Skin epidermis (tissue), 12 donors: ENCODE measurements around the gene KLF12.

Experiments
- H3K27ac ChIP-seq, 21 experiments: fragments of 200-600 bp; sonication (generic) in 11 of 21; one replicate each; pipeline ENCODE4 v1.5.0; 2020; ENCODE audit warnings: mild to moderate bottlenecking in 3 of 21, inconsistent platforms in 2 of 21, moderate library complexity in 2 of 21
- H3K4me3 ChIP-seq, 7 experiments: fragments of 200-600 bp; sonication (generic) in 2 of 7; one replicate each; pipeline ENCODE4 v1.5.0; 2020; ENCODE audit warnings: inconsistent platforms in 2 of 7, mild to moderate bottlenecking in 2 of 7, moderate library complexity in 1 of 7

KLF12 gene

GRCh38 chr13:74134221-74134776 is at the start of gene KLF12:
KLF12 (minus strand) TSS chr13:74134404.
- Histone ChIP-seq H3K4me3 (peak within 1 kb of the TSS; percentile 65 to 85 (median 77)), H3K27ac (peak within 1 kb of the TSS; percentile 67 to 94 (median 88))

GRCh38 chr13:74182491-74182890 is 48.3 kb upstream of the KLF12 start:
- Histone ChIP-seq H3K27ac (no peak overlapping the region), H3K4me3 (no peak overlapping the region)

- H3K4me3 ChIP-seq: no peak overlapping the region
- H3K27ac ChIP-seq: no peak overlapping the region
Measured at GRCh38 chr13:74174810-74175209, 40.6 kb upstream of the KLF12 start.

GRCh38 chr13:74173822-74174221 is 39.6 kb upstream of the KLF12 start:
- H3K4me3 ChIP-seq: no peak overlapping the region
- no peak overlapping the region for H3K27ac ChIP-seq

GRCh38 chr13:74171641-74172040 is 37.4 kb upstream of the KLF12 start:
- no peak overlapping the region for H3K27ac ChIP-seq

GRCh38 chr13:74169676-74170075 is 35.5 kb upstream of the KLF12 start:
- no peak overlapping the region for H3K4me3 ChIP-seq
- H3K27ac ChIP-seq: no peak overlapping the region

More at GRCh38 chr13:74171641-74172040, 37.4 kb upstream of the KLF12 start:
- no peak overlapping the region for H3K4me3 ChIP-seq

GRCh38 chr13:74168263-74168675 is 34.1 kb upstream of the KLF12 start:
- no peak overlapping the region for H3K27ac ChIP-seq
- H3K4me3 ChIP-seq: no peak overlapping the region

GRCh38 chr13:74166261-74167004 is 32.2 kb upstream of the KLF12 start:
- Histone ChIP-seq H3K27ac (no peak overlapping the region), H3K4me3 (no peak overlapping the region)

- Histone ChIP-seq H3K4me3 (no peak overlapping the region), H3K27ac (no peak overlapping the region)
Measured at GRCh38 chr13:74162782-74163181, 28.6 kb upstream of the KLF12 start.

GRCh38 chr13:74162135-74162534 is 27.9 kb upstream of the KLF12 start:
- H3K4me3 ChIP-seq: no peak overlapping the region
- H3K27ac ChIP-seq: no peak overlapping the region

- Histone ChIP-seq H3K4me3 (no peak overlapping the region), H3K27ac (no peak overlapping the region)
Measured at GRCh38 chr13:74158571-74159352, 24.6 kb upstream of the KLF12 start.

- no peak overlapping the region for H3K27ac ChIP-seq
- no peak overlapping the region for H3K4me3 ChIP-seq
Measured at GRCh38 chr13:74158028-74158427, 23.8 kb upstream of the KLF12 start.

- no peak overlapping the region for H3K4me3 ChIP-seq
- H3K27ac ChIP-seq: no peak overlapping the region
Measured at GRCh38 chr13:74154981-74155380, 20.8 kb upstream of the KLF12 start.

- H3K4me3 ChIP-seq: no peak overlapping the region
- no peak overlapping the region for H3K27ac ChIP-seq
Measured at GRCh38 chr13:74153316-74153715, 19.1 kb upstream of the KLF12 start.

GRCh38 chr13:74151859-74152258 is 17.7 kb upstream of the KLF12 start:
- Histone ChIP-seq H3K4me3 (no peak overlapping the region), H3K27ac (no peak overlapping the region)

- H3K4me3 ChIP-seq: no peak overlapping the region
- H3K27ac ChIP-seq: no peak overlapping the region
Measured at GRCh38 chr13:74148352-74148751, 14.1 kb upstream of the KLF12 start.

GRCh38 chr13:74145249-74145975 is 11.2 kb upstream of the KLF12 start:
- Histone ChIP-seq H3K27ac (no peak overlapping the region), H3K4me3 (no peak overlapping the region)

- Histone ChIP-seq H3K4me3 (no peak overlapping the region), H3K27ac (no peak overlapping the region)
Measured at GRCh38 chr13:74144269-74144668, 10.1 kb upstream of the KLF12 start.

GRCh38 chr13:74142257-74142656 is 8.1 kb upstream of the KLF12 start:
- H3K4me3 ChIP-seq: no peak overlapping the region
- no peak overlapping the region for H3K27ac ChIP-seq

- Histone ChIP-seq H3K4me3 (no peak overlapping the region), H3K27ac (no peak overlapping the region)
Measured at GRCh38 chr13:74138241-74138640, 4.0 kb upstream of the KLF12 start.
